ENCODE results near the gene TMEM87B.

GRCh38 chr2:112061840-112062239 is 6.8 kb downstream of the TMEM87B start:
- no peak for TF ChIP-seq CTCF (conservative IDR thresholded peaks at IDR 0.05)
- no peak for TF ChIP-seq EZH2 (IDR thresholded peaks at IDR 0.05; ENCODE audit: low read depth)

Data from PC-9 (cell line).